Measurements from ENCODE around the gene MTOR.
"Not testable (repeated sequence)": the region's sequence is repeated elsewhere in the genome, so short reads cannot be mapped to it uniquely, and the experiment has no call there.

MTOR gene

DNA sequence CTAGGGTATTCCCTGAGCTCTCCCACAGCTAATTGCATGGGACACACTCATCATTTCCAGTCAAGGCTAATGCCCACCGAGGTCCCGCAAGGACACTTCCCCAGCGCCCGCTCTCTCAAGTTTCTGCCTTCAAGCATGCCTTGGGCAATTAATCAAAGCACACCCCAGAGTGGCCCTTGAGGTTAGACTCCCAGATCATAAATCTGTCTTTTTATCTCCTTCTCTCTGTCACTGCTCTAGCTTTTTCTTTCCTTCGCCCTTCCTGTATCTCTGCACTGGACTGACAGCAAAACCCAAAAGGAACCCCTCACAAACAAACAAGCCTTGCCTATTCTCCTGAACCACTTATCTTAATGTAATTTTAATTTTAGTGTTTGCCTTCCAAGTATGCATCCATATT lies 154.8 kb downstream of the MTOR start:
- no peak for DNase-seq (ENCODE audit: low read depth)

DNA sequence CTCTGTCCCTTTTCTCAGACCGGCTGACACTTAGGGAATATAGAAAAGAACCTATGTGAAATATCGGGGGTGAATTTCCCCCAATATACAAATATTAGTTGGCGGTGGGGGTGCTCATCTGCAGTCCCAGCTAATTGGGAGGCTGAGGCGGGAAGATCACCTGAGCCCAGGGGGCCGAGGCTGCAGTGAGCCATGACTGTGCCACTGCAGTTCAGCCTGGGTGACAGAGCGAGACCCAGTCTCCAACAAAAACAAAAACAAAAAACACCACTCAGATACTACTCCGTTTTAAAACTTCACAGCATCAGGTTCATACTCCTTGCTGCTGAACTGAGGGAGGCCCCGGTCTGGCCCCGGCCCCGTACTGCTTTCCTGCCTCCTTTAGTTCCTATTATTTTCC lies 156.8 kb downstream of the MTOR start:
- DNase-seq (ENCODE audit: low read depth), result no peak

DNA sequence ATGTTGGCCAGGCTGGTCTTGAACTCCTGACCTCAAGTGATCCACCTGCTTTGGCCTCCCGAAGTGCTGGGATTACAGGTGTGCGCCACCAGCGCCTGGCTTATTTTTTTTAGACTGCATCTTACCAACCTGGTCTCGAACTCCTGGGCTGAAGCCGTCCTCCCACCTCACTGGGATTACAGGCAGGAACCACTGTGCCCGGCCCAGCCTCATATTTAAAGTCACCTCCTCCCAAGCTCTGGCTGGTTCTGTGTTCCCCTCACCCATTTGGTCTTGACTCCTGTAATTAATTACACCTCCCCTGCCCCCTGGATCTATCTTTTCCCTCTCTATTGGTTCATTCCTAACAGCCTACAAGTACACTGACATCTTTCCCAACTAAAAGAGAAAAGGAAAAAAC lies 161.0 kb downstream of the MTOR start:
- no peak for DNase-seq (ENCODE audit: low read depth)

DNA sequence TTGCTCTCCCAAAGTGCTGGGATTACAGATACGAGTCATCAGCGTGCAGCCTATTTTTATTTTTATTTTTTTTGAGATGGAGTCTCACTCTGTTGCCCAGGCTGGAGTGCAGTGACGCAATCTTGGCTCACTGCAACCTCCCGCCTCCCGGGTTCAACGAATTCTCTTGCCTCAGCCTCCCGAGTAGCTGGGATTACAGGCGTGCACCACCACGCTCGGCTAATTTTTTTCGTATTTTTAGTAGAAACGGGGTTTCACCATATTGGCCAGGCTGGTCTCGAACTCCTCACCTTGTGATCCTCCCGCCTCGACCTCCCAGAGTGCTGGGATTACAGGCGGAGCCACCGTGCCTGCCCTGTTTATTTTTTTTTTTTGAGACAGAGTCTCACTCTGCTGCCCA lies 161.5 kb downstream of the MTOR start:
- DNase-seq (ENCODE audit: low read depth), result not testable (repeated sequence)

DNA sequence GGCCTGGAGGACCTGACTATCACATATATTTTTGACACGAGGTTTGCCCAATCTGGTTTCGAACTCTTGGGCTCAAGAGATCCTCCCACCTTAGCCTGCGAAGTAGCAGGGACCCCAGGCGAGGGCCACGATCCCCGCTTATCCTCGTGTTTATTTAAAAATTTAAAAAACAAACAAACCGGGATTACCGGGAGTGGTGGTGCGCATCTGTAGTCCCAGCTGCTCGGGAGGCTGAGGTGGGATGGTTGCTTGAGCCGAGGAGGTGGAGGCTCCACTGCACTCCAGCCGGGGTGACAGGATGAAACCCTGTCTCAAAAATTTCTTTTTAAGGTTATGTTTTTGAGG lies 162.2 kb downstream of the MTOR start:
- no peak for DNase-seq (ENCODE audit: low read depth)

DNA sequence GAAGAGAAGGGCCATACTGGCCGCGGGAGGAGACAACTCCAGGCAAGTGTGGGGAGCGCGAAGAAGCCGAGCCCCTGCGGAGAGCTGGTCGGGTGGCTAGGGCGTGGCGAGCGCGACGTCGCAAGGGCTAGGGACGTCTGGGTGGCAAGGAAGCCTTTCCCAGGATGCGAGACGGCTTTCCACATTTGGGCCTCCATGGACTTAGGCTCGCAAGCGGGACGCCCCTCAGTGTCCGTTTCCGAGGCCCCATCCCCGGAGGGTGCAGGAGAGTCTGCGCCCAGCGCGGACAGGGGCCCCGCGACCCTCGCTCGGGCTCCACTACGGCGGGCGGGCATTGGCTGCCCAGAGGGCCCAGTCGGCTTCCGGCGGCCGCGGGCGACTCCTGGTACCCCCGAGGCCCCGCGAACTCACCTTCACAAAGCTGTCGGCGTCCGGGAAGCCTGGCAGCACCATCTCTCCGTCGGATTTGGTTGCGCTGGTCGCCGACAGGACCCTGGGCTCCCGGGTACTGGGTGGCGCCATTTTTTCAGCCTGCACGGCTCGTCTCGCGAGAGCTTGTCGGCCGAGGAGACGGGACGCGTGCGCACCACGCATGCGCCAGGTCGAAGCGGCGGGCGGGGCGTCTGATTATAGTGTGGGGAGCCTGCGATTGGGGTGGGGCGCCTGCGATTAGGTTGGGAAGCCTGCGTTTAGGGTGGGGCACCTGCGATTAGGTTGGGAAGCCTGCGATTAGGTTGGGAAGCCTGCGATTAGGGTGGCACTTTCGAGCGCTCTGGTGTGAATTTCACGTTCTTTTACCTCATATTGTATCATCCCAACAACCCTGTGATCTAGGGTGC lies 162.8 kb downstream of the MTOR start, which contains the start of gene EXOSC10:
EXOSC10 (minus strand) TSS at position 560 of the 839 bp plus-strand sequence; CDS start at position 522, 38 bp downstream.
- DNase-seq (ENCODE audit: low read depth), result peak; percentile 89

DNA sequence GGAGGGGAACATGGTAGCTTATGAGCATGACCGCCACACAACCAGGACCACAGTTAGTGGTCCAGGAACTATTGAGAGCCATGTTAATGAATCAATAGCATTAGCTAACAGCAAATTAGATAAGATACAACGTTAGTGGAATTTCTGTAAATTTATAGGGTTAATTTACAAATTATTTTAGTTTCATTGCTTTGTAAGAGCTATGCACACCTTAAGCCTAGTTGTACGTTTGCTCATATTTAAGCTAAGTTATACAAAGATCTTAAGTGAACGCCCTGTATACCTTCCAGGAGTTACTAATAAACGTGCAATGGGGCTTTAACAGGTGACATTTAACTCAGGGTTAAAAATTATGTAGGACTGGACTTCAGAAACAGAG lies 163.4 kb downstream of the MTOR start:
- no peak for DNase-seq (ENCODE audit: low read depth)

DNA sequence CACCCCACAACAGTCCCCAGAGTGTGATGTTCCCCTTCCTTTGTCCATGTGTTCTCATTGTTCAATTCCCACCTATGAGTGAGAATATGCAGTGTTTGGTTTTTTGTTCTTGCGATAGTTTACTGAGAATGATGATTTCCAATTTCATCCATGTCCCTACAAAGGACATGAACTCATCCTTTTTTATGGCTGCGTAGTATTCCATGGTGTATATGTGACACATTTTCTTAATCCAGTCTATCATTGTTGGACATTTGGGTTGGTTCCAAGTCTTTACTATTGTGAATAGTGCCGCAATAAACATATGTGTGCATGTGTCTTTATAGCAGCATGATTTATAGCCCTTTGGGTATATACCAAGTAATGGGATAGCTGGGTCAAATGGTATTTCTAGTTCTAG lies 178.6 kb downstream of the MTOR start:
- DNase-seq (ENCODE audit: low read depth), result not testable (repeated sequence)

DNA sequence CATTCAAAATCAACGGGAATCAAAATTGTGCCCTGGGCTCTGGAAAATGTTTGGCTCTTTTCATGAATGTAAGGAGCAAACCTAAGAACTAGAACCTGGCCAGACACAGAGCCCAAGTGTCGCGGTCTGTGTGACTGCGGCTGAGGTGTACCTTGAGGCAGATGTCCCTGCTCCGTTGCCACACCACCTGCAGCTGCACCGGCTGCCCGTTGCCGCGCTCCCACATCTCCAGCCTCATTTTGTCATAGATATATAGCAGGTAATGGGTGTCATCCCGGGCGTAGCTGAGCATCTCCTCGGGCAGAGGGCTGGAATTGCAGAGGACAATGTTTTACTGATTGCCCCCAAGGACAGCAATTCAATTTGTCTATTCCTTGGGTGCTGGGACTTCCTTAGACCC lies 181.4 kb downstream of the MTOR start:
- DNase-seq (ENCODE audit: low read depth), result no peak

DNA sequence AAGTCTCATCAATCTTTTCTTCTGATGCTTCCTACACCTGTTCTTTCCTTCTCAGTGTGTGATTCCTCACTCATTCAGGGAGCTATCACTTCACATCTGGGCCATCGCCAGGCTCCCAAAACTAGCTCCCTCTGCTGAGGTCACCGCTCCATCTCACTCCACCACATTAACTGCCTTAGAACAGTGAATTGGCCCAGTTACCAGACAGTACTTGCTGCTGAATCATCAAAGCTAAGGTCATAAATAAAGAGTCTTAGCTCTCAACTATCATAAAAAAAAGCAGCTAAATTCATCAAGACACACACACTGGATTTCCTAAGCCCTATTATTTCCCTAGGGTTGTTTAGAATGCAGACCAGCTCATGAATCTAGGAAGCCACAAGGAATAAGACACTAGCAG lies 183.7 kb downstream of the MTOR start:
- DNase-seq (ENCODE audit: low read depth), result peak; percentile 74

DNA sequence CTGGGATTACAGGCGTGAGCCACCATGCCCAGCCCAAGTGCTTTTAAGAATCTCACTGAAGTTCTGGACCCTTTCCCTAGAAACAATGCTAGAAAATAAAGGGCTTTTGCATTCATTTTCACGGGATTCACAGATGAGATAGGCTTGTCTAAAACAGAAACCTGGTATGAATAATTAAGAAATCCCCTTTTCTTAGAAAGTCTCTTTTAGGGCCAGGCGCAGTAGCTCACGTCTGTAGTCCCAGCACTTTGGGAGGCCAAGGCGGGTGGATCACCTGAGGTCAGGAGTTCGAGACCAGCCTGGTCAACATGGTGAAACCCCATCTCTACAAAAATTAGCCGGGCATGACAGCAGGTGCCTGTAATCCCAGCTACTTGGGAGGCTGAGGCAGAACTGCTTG lies 189.0 kb downstream of the MTOR start:
- DNase-seq (ENCODE audit: low read depth), result not testable (repeated sequence)

DNA sequence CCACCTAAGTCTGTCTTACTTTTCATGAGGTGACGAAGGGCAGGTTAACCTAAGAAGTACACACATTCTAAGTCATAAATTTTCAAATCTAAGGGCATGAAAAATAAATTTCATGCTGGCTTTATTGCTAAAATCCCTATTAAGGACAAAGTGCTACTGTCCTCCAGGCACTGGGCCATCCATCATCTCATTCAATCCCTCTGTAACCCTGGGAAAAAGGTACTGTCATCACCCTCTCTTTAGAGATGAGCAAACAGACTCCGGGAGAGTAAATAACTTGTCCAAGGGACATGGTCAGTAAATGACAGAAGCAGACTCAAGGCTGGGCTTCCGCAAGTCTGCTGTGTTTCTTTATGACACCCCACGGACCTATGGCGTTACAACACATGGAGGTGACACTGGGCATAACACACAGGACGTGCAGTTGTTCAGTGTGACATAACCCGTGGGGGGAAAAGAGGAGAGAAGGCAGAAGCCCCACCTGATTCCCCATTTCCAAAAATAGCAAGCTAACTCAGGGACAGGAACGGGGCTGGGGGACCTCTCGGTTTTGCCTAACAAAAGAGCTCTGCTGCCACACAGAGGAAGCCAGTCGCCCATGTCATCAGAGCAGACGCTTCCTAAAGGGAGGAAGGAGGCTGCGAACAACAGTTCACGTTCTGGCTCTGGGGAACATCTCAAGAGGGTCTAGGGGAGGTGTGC lies 190.0 kb downstream of the MTOR start:
- no peak for DNase-seq (ENCODE audit: low read depth)

DNA sequence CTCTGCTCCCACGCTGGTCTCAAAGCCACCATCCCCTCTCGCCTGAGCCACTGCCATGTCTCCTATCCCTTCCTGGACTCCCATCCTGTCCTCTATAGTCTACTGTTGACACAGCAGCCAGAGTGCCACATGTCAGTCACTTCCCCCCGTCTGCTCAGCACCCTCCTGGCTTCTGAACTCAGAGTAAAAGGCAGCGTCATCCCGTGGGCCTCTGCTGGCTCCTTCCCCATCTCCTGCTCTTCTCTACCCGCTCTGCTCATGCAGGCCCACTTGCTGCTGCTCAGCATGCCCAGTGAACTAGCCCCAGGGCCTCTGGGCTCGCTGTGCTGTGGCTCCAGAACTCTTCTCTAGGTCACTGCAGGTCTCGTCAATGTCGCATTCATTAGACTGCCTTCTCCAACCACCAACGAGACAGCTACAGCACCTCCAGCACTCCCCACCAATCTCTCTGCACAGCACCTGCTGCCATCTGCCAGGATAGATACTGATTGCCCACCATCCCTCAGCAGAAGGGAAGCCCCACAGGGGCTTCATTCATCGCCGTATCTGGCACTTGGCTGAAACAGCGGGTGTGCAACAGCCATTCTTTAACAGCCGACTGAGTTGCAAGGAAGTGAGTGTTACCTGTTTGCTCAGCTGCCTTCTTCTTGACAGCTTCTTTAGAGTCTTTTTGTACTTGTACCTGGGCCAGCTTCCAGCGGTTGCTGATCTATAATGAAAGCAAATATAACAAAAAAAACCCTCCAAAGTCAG lies 190.7 kb downstream of the MTOR start:
- no peak for DNase-seq (ENCODE audit: low read depth)

DNA sequence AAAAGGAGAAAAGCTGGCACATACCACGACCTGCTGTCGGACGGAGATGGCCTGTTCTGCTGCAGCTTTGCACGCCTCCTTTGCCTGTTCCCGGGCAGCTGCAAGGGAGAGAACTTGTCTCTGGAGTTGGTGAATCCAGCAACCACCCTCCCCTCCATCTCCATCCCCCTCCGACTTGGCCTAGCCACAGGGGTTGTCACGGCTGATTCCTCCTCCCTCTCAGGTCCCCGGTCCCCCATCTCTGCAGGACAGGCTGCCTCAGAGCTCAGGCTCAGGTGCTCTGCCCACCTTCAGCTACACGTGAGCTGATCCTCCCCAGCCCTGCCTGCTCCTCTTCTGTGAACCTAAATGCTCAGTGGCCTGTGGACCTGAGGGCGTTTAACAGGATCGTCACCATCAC lies 191.5 kb downstream of the MTOR start:
- DNase-seq (ENCODE audit: low read depth), result no peak

DNA sequence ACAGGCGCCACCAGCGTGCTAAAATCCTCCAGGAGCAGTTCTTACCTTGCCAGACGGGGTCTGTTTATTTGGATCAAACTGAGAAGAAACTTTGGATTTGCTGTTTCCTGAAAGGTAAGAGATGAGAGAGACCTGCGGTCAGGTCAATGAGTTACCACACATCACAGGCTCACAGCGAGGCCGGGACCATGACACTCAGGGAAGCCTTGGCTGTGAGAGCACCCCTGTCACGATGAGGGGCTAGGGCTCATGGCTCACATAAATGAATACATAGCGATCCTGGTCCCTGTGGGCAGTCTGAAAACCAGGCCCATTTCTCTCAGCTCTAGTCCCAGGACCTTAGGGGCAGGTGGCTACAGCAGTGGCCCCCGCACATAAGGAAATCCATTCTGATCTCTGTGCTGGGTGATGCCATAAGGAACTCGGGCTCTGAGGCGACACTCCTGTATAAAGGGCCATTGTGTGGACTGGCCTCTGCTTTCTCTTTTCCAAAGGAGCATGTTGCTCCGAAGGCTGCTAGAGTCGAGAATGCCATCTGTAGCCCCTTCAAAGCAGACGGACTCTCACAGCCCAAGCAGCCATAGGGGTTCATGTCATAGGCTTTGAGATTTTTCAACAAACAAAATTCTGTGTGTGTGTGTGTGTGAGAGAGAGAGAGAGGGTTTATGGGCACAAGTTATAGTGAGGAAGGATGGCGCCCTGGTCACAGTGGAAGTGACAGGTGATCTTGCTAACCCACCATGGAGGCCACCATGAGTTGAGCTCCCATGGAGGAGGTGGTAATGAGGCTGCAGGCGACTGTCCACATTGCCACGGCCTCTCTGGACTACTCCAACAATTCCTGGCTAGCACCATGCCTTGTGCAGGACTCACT lies 193.5 kb downstream of the MTOR start:
- DNase-seq (ENCODE audit: low read depth), result no peak

DNA sequence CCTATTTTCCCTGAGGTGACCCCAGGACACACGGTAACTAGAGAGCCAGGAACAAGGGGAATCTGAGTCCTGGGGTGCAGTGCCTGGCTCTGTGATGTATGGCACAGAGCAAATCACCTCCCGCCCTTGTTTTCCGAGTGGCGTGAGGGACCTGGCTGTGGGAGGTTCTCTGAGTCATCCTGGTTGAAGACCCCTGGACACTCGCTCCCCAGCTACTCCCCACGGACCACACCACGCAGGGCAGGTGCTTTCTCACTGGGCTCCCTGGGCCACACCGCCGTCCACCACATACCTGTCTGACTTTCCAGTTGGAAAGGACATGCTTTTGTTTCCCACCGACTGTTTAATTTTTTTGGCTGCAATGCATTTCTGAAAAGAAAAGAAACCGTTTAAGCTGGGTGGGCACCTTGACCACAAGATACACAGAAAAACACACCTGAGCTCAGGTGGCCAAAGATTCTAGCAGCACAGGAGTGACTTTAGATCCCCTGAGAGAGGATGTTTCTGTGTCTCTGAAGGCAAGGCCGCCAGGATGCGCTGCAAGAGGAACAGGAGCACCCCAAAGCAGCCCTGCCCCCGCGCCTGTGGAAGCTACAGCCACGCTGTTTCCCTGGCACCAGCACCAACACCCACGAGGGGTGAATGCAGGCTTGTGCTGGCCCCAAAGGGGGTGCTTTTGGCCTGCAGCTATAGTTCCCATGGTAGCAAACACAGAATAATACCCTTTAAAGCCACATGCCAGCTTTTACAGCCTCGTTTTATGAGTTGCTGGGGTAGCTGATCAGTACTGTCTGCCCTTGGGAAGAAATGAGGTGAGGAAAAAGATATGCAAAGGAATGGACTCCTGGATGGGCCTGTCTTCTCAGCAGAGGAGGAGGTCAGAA lies 194.4 kb downstream of the MTOR start:
- no peak for DNase-seq (ENCODE audit: low read depth)

DNA sequence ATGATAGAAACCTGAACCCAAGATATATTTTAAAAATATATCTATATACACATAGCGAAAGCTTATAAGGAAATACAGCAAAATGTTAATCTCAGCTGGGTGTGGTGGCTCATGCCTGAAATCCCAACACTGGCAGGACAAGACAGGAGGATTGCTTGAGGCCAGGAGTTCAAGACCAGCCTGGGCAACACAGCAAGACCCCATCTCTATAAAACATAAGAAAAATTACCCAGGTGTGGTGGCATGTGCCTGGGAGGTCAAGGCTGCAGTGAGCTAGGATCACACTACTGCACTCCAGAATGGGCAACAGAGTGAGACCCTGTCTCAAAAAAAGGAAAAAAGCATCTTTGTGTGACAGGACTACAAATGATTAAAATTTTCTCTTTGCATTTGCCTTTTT lies 196.6 kb downstream of the MTOR start:
- DNase-seq (ENCODE audit: low read depth), result no peak

DNA sequence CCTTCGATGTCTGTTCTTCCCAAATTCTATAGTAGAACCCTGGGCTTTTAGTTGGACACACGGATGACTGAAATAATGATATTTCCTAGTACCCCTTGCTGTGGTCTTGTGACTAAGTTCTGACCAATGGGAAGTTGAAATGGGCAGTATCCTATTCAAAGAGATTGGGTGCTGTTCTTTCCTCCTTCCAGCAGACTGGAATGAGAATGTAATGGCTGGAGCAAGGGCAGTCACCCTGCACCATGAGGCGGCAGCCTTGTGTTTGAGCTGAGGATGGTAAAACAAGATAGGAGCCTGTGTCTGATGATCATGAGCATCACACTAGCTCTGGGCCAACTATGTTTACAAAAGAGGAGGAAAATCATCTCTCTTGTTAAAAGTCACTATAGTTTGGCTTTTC lies 197.4 kb downstream of the MTOR start:
- DNase-seq (ENCODE audit: low read depth), result no peak

DNA sequence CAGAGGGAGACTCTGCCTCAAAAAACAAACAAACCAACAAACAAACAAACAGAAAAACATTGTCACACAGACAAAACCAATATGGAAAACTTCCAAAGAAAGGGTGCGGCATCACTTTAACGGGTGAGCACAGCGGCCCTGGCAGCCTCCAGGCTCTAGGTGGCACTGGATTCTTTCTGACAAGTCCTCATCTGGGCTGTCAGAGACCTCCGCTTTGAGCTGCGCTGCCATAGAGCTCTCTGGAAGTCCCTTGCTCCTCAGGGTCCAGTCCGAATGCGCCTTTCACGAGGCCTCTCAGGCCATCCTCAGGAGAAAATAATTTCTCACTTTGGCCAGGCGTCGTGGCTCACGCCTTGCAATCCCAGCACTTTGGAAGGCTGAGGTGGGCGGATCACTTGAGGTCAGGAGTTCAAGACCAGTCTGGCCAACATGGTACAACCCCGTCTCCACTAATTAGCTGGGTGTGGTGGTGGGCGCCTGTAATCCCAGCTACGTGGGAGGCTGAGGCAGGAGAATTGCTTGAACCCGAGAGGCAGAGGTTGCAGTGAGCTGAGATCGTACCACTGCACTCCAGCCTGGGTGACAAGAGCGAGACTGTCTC lies 198.3 kb downstream of the MTOR start:
- not testable (repeated sequence) for DNase-seq (ENCODE audit: low read depth)

DNA sequence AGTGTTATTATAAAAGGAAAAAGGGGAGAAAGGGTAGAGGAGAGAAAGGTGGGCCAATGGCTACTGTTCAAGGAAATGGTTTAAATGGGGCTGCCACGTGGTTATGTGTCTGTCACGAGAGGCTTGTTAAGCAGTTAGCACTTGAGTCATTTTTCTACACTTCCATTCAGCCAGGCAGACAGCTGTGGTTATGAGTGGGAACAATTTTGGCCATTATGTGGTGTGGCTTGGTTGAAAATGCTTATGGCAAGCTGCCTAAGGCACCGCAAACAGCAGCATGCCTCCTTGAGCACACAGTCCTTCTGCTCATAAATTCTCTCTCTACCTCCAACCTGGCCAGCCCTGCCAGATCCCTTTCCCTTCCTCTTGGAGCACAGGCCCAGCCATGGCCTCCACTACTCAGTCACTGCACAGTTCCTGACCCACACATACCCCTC lies 199.4 kb downstream of the MTOR start:
- peak; percentile 40 for DNase-seq (ENCODE audit: low read depth)
